Panc1 (cell line): ENCODE data around the gene PRLH. TPM values are rescaled to one million over a fixed set of nuclear protein-coding genes. Genes with fewer than 3 reads are reported as not detected.

Source experiments
- ATAC-seq: fragments of 200-7000 bp; cut with Tn5 transposase; 2 replicates; pipeline ENCODE4 v1.9.1; 2020; ENCODE audit warnings: mild to moderate bottlenecking, moderate library complexity
- BruUV-seq: library from RNA; stranded (reverse); fragments of 400-500 nt; replicated peaks from 2 replicates; lab custom pipeline; 2021; lab: Mats Ljungman, UMichigan
- CTCF ChIA-PET: fragments of 300-600 bp; sonication (Branson Sonifier 250); formaldehyde crosslinking; loops from one replicate; lab custom pipeline; 2022; ENCODE audit warnings: antibody characterized with exemption; lab: Charles Lee
- POLR2A ChIA-PET: fragments of 300-600 bp; sonication (Branson Sonifier 250); formaldehyde crosslinking; loops from one replicate; lab custom pipeline; 2022; ENCODE audit warnings: antibody characterized with exemption; lab: Charles Lee
- DNase-seq: peaks from one replicate; pipeline ENCODE4 v3.0.0-alpha.2; 2010; ENCODE audit warnings: low read depth, low spot score
- H3K27ac ChIP-seq: 2 replicates; pipeline ENCODE4 v1.5.1; 2011; ENCODE audit warnings: mild to moderate bottlenecking, low read length, inconsistent platforms
- H3K27me3 ChIP-seq: fragments of 200-500 bp; sonication (Bioruptor generic); 2 replicates; pipeline ENCODE4 v1.6.0; 2014; ENCODE audit warnings: low read length, inconsistent platforms; ENCODE audit not compliant: control insufficient read depth, insufficient read depth
- H3K36me3 ChIP-seq: fragments of 200-500 bp; sonication (Bioruptor generic); 2 replicates; pipeline ENCODE4 v1.5.1; 2014; ENCODE audit warnings: inconsistent platforms, mild to moderate bottlenecking, low read length, moderate library complexity; ENCODE audit not compliant: control insufficient read depth, insufficient read depth
- H3K4me1 ChIP-seq: 2 replicates; pipeline ENCODE4 v1.5.1; 2011; ENCODE audit warnings: inconsistent platforms, mild to moderate bottlenecking, low read length, moderate library complexity; ENCODE audit not compliant: control insufficient read depth, insufficient read depth
- H3K4me3 ChIP-seq, 2 experiments: 2 replicates each; pipeline ENCODE4 v1.5.1; 2011 to 2012; ENCODE audit warnings: low read depth in 2 of 2, low read length in 2 of 2, mild to moderate bottlenecking in 2 of 2, inconsistent platforms in 1 of 2, moderate library complexity in 1 of 2
- H3K9me3 ChIP-seq: fragments of 200-500 bp; sonication (Bioruptor generic); 2 replicates; pipeline ENCODE4 v1.5.1; 2014; ENCODE audit warnings: low read depth, mild to moderate bottlenecking, inconsistent platforms, low read length, moderate library complexity; ENCODE audit not compliant: control insufficient read depth, insufficient read depth
- CTCF ChIP-seq: fragments of 450-650 bp; IDR thresholded peaks from 2 replicates; pipeline ENCODE4 v1.5.1; 2017; ENCODE audit warnings: mild to moderate bottlenecking
- POLR2AphosphoS5 ChIP-seq: IDR thresholded peaks from 2 replicates; pipeline ENCODE4 v1.6.1; 2012; ENCODE audit warnings: mild to moderate bottlenecking, low read depth, low read length, moderate library complexity
- REST ChIP-seq, 2 experiments: IDR thresholded peaks; 2 replicates each; pipeline ENCODE4 v1.6.1; 2011 to 2012; ENCODE audit warnings: low read depth in 2 of 2, control low read depth in 1 of 2, low read length in 1 of 2, mild to moderate bottlenecking in 1 of 2, moderate library complexity in 1 of 2; ENCODE audit not compliant: insufficient read depth in 1 of 2
- SIN3A ChIP-seq: IDR thresholded peaks from 2 replicates; pipeline ENCODE4 v1.6.1; 2012; ENCODE audit warnings: low read depth, mild to moderate bottlenecking, low read length, moderate library complexity, borderline replicate concordance; ENCODE audit not compliant: insufficient read depth
- TCF7L2 ChIP-seq: IDR thresholded peaks from 2 replicates; pipeline ENCODE4 v1.6.1; 2011; ENCODE audit warnings: mild to moderate bottlenecking, low read depth, low read length, inconsistent platforms
- in situ Hi-C: cut with HindIII; loops from 2 replicates; pipeline ENCODE4 v1.10.0; 2016; ENCODE audit warnings: low sequenced_read_pairs, low pct_unique_long_range_greater_than_20kb
- intact Hi-C: fragments of 100-400 bp; cut with micrococcal nuclease; formaldehyde crosslinking; loops from one replicate; pipeline ENCODE4 v1.10.0; 2022; ENCODE audit not compliant: unreplicated experiment
- total RNA-seq: library from RNA; stranded (reverse); gene quantifications from one replicate; pipeline ENCODE4 v1.2.1, GENCODE V29; 2021; ENCODE audit not compliant: unreplicated experiment

The PRLH gene
- total RNA-seq, 1 experiment from 2014 or later = not detected

- Histone ChIP-seq H3K4me3 (peak overlapping the region in 1 of 2 experiments; percentile 41; a peak in 2 of 4 replicates), H3K27ac (peak overlapping the region; percentile 77), H3K9me3 (no peaks in the 10 kb centered on the region), H3K27me3 (no peaks in the 10 kb centered on the region), H3K4me1 (peaks cover 9% of the 10 kb centered on the region), H3K36me3 (no peaks in the 10 kb centered on the region)
- ChIA-PET POLR2A (no interaction called here), CTCF (interaction anchor here (0.5 to 3.5 kb wide), 19 partner anchors 9 to 588 kb away, joined by 3 to 77 read pairs (median 4); partner anchors contain the start of gene COPS8)
- BruUV-seq = no TSS peak
- peak; percentile 98 for ATAC-seq
- TF ChIP-seq CTCF = peak; percentile 97
- 0 out of 4 replicates have a peak, but pooled peaks of 1 of the 2 experiments have one; percentile 68 for TF ChIP-seq REST (IDR thresholded peaks at IDR 0.05; ENCODE audit: insufficient read depth in 1 of 2, low read depth in 2 of 2, low read length in 1 of 2)
- TF ChIP-seq SIN3A = no peak
- intact Hi-C loops = loop anchor here (2.0 to 5.0 kb wide), 3 partner anchors 59 to 479 kb away; no protein-coding TSS in a partner anchor
- in situ Hi-C loops = no loop called here
- DNase-seq = peak; percentile 64
Measured at GRCh38 chr2:237572021-237572741, 5.8 kb downstream of the PRLH start.

- no TSS peak for BruUV-seq
- ChIA-PET CTCF (interaction anchor here (0.6 to 3.5 kb wide), 6 partner anchors 60 to 487 kb away, joined by 3 to 77 read pairs (median 4); partner anchors contain the start of gene COPS8), POLR2A (no interaction called here)
- in situ Hi-C loops = no loop called here
- H3K27me3 ChIP-seq = no peaks in the 10 kb centered on the region
- TF ChIP-seq CTCF (no peak), SIN3A (no peak), POLR2AphosphoS5 (no peak), TCF7L2 (no peak), REST (IDR thresholded peaks at IDR 0.05; ENCODE audit: insufficient read depth in 1 of 2, low read depth in 2 of 2, low read length in 1 of 2) (no peak)
- ATAC-seq (no peak), DNase-seq (no peak)
- intact Hi-C loops = loop anchor here (2.0 to 5.0 kb wide), 3 partner anchors 60 to 480 kb away; no protein-coding TSS in a partner anchor
- H3K36me3 ChIP-seq = no peaks in the 10 kb centered on the region
- H3K4me1 ChIP-seq = peaks cover 9% of the 10 kb centered on the region
- H3K27ac ChIP-seq = peak overlapping the region; percentile 77
- no peak overlapping the region for H3K4me3 ChIP-seq
- no peaks in the 10 kb centered on the region for H3K9me3 ChIP-seq
Measured at GRCh38 chr2:237572742-237573101, 6.3 kb downstream of the PRLH start.
